HG03280 (cell line): ENCODE results near the gene ENOSF1.
"Not testable (repeated sequence)": the region's sequence is repeated elsewhere in the genome, so short reads cannot be mapped to it uniquely, and the experiment has no call there.

Experiments
- ATAC-seq: cut with Tn5 transposase; IDR thresholded peaks from one replicate; pipeline ENCODE4 v1.9.1; 2021; ENCODE audit warnings: mild to moderate bottlenecking, moderate library complexity; ENCODE audit not compliant: unreplicated experiment

Gene ENOSF1

GRCh38 chr18:712401-713134 is at the start of gene ENOSF1:
TSS of gene ENOSF1 (minus strand) at chr18:712630. CDS start at chr18:712587, 43 bp downstream.
- ATAC-seq, result peak; percentile 89

GRCh38 chr18:759864-760263 is 47.4 kb upstream of the ENOSF1 start:
- ATAC-seq, result not testable (repeated sequence)

- ATAC-seq, result no peak
These were observed 43.1 kb upstream of the ENOSF1 start for GRCh38 chr18:755506-755905.

- no peak for ATAC-seq
These were observed 42.2 kb upstream of the ENOSF1 start for GRCh38 chr18:754656-755055.

- no peak for ATAC-seq
These were observed 38.0 kb upstream of the ENOSF1 start for GRCh38 chr18:750456-750855.

- ATAC-seq, result no peak
These were observed 32.6 kb upstream of the ENOSF1 start for GRCh38 chr18:744832-745597.

GRCh38 chr18:741931-742512 is 29.6 kb upstream of the ENOSF1 start:
- ATAC-seq, result peak; percentile 76

- no peak for ATAC-seq
These were observed 19.9 kb upstream of the ENOSF1 start for GRCh38 chr18:732371-732770.

GRCh38 chr18:731185-731584 is 18.8 kb upstream of the ENOSF1 start:
- ATAC-seq, result no peak

GRCh38 chr18:730692-731091 is 18.3 kb upstream of the ENOSF1 start:
- no peak for ATAC-seq

- ATAC-seq, result not testable (repeated sequence)
These were observed 17.7 kb upstream of the ENOSF1 start for GRCh38 chr18:730120-730519.

GRCh38 chr18:725646-726045 is 13.2 kb upstream of the ENOSF1 start:
- no peak for ATAC-seq

- ATAC-seq, result no peak
These were observed 11.2 kb upstream of the ENOSF1 start for GRCh38 chr18:723541-724080.

GRCh38 chr18:717003-717402 is 4.6 kb upstream of the ENOSF1 start:
- no peak for ATAC-seq

- ATAC-seq, result no peak
These were observed 3.2 kb upstream of the ENOSF1 start for GRCh38 chr18:715626-716025.

- no peak for ATAC-seq
These were observed 683 bp upstream of the ENOSF1 start for GRCh38 chr18:713135-713490.

- ATAC-seq, result peak; percentile 60
These were observed 601 bp downstream of the ENOSF1 start for GRCh38 chr18:711657-712400.

GRCh38 chr18:711310-711656 is 1.1 kb downstream of the ENOSF1 start:
- peak; percentile 13 for ATAC-seq

- no peak for ATAC-seq
These were observed 1.8 kb downstream of the ENOSF1 start for GRCh38 chr18:710418-711300.

- no peak for ATAC-seq
These were observed 2.7 kb downstream of the ENOSF1 start for GRCh38 chr18:709771-710170.
